Measurements from ENCODE around the gene ADAMTSL2. TPM values are rescaled to one million over a fixed set of nuclear protein-coding genes. Genes with fewer than 3 reads are reported as not detected.

Gene ADAMTSL2
- total RNA-seq, 2 donors from 2014 or later: 0.24 to 0.74 TPM

DNA sequence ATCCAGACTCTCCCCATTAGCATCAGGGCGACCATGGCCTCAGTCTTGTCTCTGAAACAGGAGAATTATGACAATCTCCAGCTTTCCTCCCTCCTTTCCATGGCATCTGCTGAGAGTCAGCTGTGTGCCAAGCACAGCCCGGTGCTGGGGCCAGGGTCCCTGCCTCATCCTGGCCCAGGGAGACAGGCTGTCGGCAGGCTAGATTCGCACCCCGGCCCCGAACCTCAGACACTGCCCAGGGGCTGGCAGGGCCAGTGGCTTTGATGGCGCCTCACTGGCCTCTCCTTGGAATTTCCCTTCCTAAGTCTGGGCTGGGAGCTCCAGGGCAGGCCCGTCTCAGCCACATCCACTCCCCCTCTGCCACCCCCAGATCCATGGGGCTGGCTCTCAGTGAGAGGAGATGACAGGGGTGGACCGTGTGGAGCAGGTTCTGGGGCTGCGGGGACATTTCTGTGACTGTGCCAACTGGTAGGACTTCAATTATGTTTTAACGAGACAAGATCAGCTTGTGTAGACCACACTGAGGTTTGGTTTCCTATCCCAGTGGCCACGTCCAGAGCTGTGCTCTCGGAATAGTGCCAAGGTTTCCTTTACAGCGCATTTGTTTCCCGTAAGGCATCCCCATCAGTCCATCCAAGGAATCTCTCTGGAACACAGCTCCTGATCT, 59.2 kb downstream of the ADAMTSL2 start:
- Histone ChIP-seq H3K27me3 (no peaks in the 10 kb centered on the region), H3K9ac (ENCODE audit: low read depth in 2 of 2, low read length in 2 of 2) (no peak overlapping the region), H3K9me3 (no peaks in the 10 kb centered on the region), H3K4me1 (no peaks in the 10 kb centered on the region), H3K4me3 (no peak overlapping the region), H3K36me3 (no peaks in the 10 kb centered on the region), H3K27ac (no peak overlapping the region)
- intact Hi-C loops (cut with DNase I): no loop called here
- no peak for DNase-seq
- TF ChIP-seq, protein P1, sequence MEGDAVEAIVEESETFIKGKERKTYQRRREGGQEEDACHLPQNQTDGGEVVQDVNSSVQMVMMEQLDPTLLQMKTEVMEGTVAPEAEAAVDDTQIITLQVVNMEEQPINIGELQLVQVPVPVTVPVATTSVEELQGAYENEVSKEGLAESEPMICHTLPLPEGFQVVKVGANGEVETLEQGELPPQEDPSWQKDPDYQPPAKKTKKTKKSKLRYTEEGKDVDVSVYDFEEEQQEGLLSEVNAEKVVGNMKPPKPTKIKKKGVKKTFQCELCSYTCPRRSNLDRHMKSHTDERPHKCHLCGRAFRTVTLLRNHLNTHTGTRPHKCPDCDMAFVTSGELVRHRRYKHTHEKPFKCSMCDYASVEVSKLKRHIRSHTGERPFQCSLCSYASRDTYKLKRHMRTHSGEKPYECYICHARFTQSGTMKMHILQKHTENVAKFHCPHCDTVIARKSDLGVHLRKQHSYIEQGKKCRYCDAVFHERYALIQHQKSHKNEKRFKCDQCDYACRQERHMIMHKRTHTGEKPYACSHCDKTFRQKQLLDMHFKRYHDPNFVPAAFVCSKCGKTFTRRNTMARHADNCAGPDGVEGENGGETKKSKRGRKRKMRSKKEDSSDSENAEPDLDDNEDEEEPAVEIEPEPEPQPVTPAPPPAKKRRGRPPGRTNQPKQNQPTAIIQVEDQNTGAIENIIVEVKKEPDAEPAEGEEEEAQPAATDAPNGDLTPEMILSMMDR (IDR thresholded peaks at IDR 0.05): no peak

DNA sequence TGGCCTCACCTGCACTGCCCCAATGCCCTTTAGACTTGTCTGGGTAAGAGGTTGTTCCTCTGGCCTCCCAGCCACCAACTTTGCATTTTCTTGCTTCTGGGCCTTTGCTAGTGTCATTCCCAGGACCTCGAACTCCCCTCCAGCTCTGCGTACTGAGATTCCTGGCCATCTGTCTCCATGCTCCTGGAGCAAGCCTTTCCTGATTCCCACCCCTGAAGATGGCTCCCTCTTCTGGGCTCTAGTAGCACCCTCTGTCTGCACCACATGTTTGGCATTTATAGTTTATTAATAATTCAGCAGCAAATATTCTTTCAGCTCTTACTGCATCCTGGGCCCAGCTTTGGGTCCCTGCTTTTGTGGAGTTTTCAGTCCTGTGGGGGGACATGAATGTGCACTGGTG, 59.8 kb downstream of the ADAMTSL2 start:
- TF ChIP-seq, protein P1 (IDR thresholded peaks at IDR 0.05): no peak
- intact Hi-C loops (cut with DNase I): no loop called here
- Histone ChIP-seq H3K4me1 (no peaks in the 10 kb centered on the region), H3K27ac (no peak overlapping the region), H3K36me3 (no peaks in the 10 kb centered on the region), H3K4me3 (no peak overlapping the region), H3K27me3 (no peaks in the 10 kb centered on the region), H3K9me3 (no peaks in the 10 kb centered on the region), H3K9ac (ENCODE audit: low read depth in 2 of 2, low read length in 2 of 2) (no peak overlapping the region)
- DNase-seq: no peak

DNA sequence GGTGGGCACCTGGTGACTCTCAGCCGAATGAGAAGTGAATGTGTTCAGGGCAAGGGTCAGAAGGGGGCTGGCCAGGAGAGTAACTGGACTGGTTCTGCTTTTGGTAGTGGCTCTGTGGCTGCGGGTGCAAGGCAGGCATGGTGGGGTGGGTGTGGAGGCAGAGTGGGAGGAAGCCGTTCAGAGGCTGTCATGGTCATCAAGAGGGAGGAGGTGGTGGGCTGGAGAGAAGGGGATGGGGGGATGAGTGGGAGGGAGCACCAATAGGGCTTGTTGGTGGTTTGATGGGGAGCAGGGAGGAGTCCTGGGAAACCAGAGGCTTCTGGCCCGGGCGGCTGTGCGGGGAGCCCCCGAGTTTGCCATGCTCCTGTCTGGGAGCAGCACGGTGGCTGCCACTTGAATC, 61.4 kb downstream of the ADAMTSL2 start:
- Histone ChIP-seq H3K4me3 (no peak overlapping the region), H3K36me3 (no peaks in the 10 kb centered on the region), H3K9ac (ENCODE audit: low read depth in 2 of 2, low read length in 2 of 2) (no peak overlapping the region), H3K27ac (no peak overlapping the region), H3K9me3 (no peaks in the 10 kb centered on the region), H3K4me1 (no peaks in the 10 kb centered on the region), H3K27me3 (no peaks in the 10 kb centered on the region)
- TF ChIP-seq, protein P1 (IDR thresholded peaks at IDR 0.05): no peak
- no peak for DNase-seq
- intact Hi-C loops (cut with DNase I): no loop called here

DNA sequence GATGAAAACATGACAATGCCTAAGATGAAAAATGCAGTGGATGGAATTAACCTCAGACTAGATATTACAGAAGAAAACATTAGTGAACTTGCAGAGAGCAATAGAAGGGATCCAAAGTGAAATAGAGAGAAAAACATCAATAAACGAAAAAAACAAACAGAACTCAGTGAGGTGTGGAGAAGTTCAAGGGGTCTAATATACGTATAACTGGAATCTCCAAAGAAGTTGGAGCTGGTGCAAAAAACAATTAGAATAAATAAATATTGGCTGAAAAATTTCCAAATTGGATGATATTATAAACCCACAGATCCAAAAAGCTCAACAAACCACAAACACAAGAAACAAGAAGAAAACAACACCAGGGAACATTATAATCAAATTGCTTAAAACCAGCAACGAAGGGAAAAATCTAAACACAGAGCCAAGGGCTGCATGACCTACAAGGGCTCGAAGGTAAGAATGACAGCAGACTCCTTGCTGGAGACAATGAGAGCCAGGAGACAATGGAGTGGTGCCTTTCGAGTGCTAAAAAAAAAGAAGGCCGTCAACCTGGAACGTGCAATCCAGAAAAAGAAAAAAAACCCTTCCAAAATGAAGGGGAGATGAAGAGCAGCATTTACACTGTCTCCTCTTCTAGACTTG, 62.9 kb downstream of the ADAMTSL2 start:
- TF ChIP-seq, protein P1 (IDR thresholded peaks at IDR 0.05): no peak
- Histone ChIP-seq H3K27me3 (no peaks in the 10 kb centered on the region), H3K36me3 (no peaks in the 10 kb centered on the region), H3K9me3 (no peaks in the 10 kb centered on the region), H3K4me3 (no peak overlapping the region), H3K27ac (no peak overlapping the region), H3K9ac (ENCODE audit: low read depth in 2 of 2, low read length in 2 of 2) (no peak overlapping the region), H3K4me1 (no peaks in the 10 kb centered on the region)
- intact Hi-C loops (cut with DNase I): no loop called here
- no peak for DNase-seq

DNA sequence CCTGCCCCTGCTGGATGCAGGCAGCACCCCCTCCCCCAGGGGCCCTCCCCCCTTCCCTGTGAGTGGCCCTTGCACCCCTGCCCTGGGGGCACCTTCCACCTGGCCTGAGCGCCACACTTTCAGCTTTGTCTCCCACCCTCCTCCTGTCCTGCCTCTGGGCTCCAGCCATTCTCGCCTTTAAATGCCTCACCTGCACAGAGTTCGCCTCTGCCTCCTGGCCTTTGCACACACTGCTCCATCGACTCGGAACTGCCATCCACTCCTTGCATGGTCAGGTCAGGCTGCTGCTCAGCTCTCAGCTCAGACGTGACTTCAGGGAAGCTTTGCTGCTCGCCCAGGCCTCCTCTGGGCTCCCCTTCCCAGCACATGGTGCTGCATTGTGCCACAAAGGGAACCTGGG, 64.5 kb downstream of the ADAMTSL2 start:
- Histone ChIP-seq H3K4me1 (no peaks in the 10 kb centered on the region), H3K27ac (no peak overlapping the region), H3K36me3 (no peaks in the 10 kb centered on the region), H3K4me3 (no peak overlapping the region), H3K9ac (ENCODE audit: low read depth in 2 of 2, low read length in 2 of 2) (no peak overlapping the region), H3K9me3 (no peaks in the 10 kb centered on the region), H3K27me3 (no peaks in the 10 kb centered on the region)
- DNase-seq: no peak
- TF ChIP-seq, protein P1 (IDR thresholded peaks at IDR 0.05): no peak
- intact Hi-C loops (cut with DNase I): no loop called here
